ENCODE measurements around the gene TK2.
"Not testable (repeated sequence)": the region's sequence is repeated elsewhere in the genome, so short reads cannot be mapped to it uniquely, and the experiment has no call there.

TK2 gene

DNA sequence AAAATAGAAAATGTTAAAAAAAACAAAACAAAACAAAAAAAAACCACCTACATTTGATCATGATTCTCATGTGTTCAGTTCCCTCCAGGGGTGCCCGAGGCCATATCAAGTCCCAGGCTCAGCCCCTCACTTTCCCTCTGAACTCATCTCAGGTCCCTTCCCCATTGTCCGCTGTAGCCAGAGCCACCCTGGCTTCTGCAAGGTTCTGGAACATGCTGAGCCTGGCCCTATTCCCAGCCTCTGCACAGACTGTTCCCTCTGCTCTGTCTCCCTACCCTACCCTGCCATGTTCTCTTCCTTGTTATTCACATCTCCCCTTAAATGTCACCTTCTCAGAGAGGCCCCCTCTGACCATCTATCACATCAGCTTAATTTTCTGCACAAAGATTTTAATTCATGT, 46.9 kb downstream of the TK2 start:
- no peak for DNase-seq (ENCODE audit: low read depth)

- DNase-seq (ENCODE audit: low read depth) = peak; percentile 79
These were observed 47.7 kb downstream of the TK2 start for GRCh38 chr16:66502020-66502913.

GRCh38 chr16:66501563-66501962, 48.4 kb downstream of the TK2 start:
- not testable (repeated sequence) for DNase-seq (ENCODE audit: low read depth)

GRCh38 chr16:66497921-66498320, 52.0 kb downstream of the TK2 start:
- not testable (repeated sequence) for DNase-seq (ENCODE audit: low read depth)

GRCh38 chr16:66496226-66496625, 53.7 kb downstream of the TK2 start:
- DNase-seq (ENCODE audit: low read depth) = not testable (repeated sequence)

- no peak for DNase-seq (ENCODE audit: low read depth)
These were observed 54.5 kb downstream of the TK2 start for GRCh38 chr16:66495440-66495839.

DNA sequence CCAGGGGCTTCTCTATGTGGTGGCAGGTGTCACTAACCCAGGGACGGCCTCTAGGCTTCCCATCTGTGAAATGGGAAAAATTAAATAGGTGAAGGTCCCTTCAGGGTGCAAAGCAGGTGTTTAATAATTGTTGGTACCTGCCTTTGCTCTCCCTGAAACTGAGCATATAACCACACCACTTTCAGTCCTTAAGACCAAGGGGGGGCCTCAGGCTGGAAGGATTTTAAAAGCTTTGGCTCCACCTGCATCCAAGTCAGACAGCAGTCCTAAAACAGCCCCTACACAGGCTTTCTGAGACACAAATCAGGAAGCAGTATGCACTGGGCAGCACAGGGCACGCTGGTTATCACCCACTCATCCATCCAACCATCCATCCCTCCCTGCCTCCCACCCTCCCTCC, 55.0 kb downstream of the TK2 start:
- DNase-seq (ENCODE audit: low read depth) = no peak

- no peak for DNase-seq (ENCODE audit: low read depth)
These were observed 56.2 kb downstream of the TK2 start for GRCh38 chr16:66493490-66494401.

DNA sequence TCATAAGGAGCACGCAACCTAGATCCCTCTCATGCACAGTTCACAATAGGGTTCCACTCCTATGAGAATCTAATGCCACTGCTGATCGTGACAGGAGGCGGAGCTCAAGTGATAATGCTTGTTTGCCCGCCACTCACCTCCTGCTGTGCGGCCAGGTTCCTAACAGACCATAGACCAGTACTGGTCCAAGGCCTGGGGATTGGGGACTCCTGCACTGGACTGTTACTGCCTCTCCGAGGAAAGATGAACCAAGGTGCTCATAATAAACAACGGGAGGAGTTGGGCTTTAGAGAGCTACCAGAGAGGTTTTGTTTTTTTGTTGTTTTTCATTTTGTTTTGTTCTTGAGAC, 58.2 kb downstream of the TK2 start:
- no peak for DNase-seq (ENCODE audit: low read depth)

DNA sequence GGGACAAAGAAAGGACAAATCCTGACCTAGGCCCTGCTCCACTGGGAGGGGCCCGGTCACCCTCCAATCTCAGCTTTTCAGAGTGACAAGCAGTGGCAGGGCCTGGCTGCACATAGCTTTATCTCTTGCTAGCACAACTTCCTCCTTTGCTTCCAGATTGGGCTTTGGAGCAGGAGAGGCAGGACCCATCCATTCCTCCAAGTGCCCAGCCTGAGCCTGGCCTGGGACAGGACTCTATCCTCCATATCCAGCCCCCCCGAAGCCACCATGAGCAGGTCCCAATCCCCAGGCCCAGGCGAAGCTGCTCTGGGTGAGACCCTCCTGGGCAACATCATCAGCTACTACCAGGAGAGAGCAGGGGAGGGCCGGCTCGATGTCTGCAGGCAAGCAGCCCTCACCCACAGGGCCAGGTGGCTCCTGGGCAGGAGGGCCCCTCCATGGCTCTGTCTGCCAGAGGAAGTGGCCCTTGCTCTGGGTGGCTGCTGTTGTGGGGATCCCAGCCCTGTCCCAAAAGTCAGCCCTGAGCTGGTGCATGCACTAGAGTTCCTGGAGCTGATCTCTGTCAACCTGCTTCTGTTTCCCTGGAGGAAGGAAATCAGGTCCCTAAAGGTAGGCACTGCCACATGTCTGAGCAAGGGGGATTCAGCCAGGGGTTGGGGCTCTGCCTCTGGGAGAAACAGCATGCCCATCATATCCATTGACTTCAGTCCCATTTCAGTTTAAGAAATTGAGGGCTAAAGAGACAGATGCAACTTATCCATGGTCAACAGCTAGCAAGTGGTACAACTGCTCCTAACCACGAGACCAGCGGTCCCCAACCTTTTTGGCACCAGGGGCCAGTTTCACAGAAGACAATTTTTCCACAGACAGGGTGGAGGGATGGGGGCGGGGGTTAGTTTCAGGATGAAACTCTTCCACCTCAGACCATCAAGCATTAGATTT, 58.9 kb downstream of the TK2 start:
- no peak for DNase-seq (ENCODE audit: low read depth)

GRCh38 chr16:66489818-66490217, 60.1 kb downstream of the TK2 start:
- DNase-seq (ENCODE audit: low read depth) = no peak

DNA sequence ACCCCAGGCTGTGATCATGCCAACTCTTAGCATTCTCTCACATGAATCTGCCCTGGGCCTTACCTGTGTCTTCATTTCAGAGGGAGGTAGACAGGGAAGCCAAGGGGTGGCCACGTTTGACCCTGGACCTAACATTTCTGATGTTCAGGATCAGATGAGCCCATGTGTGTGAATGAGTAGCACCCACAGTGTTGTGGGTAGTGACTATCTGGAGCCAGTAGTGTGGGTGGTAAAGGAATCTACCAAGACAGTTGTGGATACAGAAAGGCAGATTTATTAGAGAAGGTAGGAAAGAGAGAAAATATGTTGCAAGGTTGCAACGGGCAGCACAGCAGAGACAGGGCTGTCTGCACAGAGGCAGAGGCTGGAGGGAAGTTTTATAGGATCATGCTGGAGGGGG, 60.5 kb downstream of the TK2 start:
- no peak for DNase-seq (ENCODE audit: low read depth)

DNA sequence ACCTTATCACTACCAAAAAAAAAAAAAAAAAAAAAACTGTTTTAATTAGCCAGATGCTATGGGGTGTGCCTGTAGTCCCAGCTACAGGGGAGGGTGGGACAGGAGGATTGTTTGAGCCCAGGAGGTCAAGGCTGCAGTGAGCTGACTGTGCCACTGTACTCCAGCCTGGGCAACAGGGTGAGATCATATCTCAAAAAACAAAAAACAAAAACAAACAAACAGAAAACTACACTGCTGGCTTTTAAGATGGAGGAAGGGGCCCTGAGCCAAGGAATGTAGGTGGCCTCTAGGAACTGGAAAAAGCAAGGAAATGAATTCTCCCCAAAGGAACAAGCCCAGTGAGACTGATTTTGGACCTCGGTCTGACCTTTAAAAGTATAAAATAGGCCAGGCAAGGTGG, 61.4 kb downstream of the TK2 start:
- no peak for DNase-seq (ENCODE audit: low read depth)

DNA sequence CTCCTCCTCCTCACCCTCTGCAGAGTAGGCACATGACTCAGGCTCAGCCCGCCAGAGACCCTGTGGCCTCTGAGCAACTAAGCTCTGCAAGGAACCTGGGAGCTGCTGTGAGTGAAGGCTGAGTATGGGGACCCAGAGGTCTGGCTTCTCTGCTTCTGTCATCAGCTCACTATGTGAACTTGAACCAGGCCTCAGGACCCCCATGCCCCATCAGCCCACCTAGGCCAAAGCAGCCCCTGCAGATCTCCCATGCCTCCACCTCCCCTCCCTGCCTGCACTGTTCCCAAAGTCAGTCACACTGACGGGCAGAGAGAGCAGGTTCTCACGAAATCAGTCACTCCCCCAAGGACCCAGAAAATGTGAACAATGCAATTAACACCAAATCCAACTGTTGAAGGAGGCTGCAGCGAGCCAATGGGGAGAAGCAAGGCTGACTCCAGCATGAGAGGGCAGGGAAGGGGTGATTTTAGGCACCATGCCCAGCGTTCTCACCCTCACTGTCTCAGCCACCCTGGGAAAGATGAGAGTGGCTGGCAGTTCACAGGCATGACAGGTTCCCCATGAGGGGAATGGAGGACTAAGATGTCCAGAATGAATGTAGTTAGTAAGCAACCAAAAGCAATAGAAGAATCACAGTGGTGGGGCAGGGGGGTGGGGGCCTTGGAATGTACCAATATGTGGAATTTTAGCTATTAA, 62.2 kb downstream of the TK2 start:
- peak; percentile 44 for DNase-seq (ENCODE audit: low read depth)

DNA sequence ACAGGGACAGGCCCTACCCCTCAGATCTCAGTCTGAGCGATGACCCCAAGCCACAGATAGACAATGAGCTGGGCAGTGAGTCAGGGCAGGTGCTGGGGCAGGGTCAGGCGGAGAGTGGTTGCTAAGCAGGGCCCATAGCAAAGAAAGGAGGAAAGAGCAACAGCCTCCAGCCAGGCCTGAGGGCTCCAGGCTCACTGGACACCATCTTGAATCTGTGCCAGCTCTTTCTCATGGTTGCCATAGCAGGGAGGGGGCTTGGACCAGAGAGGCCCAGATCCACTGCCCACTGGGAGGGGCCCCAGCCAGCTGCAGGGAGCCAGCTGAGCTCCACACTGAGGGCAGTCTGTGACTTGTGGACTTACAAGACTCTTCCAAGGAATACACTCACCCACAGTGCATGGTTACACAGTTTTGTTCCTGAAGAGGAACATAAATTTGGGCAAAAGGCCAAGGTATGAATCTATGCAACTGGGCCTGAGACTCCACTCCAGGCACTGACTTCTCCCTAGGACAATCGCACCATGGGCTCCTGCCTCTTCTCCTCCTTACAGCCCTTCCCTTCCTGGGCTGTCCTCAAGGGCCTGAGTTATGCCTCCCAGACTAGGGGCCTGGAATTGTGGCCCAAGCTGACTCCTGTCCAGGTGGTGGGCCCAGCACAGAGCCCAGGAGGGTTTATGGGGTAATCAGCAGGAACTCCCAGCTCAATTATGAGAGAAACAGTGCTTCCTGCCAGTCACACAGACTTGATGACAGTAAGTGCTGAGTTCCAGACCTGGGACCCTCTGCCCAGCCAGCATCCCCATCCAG, 62.9 kb downstream of the TK2 start:
- DNase-seq (ENCODE audit: low read depth) = peak; percentile 70

GRCh38 chr16:66486199-66486772, 63.6 kb downstream of the TK2 start:
- no peak for DNase-seq (ENCODE audit: low read depth)

DNA sequence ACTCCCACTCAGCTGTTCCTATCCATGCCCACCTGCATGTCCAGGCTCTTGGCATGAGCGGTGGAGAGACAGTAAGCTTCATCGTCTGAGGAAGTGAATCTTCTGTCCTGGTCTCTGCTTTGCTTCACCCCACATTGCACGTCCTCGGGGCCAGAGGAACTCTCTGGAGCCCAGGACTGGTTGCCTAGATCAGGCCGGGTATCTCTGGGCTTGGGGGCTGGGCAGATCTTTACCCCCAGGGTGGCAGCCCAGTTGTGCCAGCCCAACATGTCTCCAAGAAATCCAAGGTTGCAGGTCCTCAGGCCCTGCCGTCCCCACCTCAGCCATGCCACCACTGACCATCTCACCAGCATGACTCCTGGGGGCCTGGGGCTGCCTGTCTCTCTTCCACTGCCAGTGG, 64.5 kb downstream of the TK2 start:
- no peak for DNase-seq (ENCODE audit: low read depth)

GRCh38 chr16:66484453-66485213, 65.3 kb downstream of the TK2 start:
- no peak for DNase-seq (ENCODE audit: low read depth)

DNA sequence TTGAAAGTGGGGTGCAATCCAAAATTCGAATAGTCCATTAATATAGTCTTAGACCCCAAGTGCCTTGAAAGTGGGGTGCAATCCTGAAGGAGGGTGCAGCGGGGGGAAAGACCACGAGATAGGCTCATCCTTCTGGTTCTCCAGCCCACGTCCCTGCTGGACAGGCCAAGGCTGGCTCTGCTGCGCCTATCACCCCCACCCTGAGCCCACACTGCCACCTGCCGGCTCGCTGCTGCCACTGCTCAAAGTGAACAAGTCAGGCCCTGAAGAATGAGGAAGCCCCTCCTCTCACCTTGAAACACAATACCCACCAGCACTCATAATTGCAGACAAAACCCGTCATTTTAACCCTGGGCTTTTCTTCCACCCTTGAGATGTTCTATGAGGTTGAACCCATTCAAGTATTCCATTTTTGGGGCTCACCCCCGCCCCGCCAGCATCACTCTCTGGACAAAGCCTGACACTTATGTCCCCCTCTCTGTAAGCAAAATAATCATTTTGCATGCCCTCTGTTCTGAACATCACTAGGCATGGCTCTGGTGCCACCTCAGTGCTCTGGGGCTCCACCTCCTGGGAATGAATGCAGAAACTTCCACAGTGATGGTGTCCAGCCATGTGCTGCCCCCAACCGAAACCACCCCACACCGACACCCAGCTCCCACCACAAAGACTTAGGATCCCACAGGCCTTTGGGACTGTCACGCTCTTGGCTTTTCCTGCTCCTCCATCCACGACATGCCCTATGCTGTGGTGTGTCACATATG, 66.1 kb downstream of the TK2 start:
- DNase-seq (ENCODE audit: low read depth) = peak; percentile 73

Data from EH (cell line).